MM.1S (cell line): ENCODE measurements around the gene PTGIS.

Experiments used
- CTCF ChIP-seq: fragments of 300-600 bp; sonication (generic); IDR thresholded peaks from 2 replicates; pipeline ENCODE4 v1.5.1; 2016; ENCODE audit warnings: antibody characterized with exemption, low read length, mixed read lengths
- EZH2phosphoT487 ChIP-seq: fragments of 300-600 bp; sonication (generic); IDR thresholded peaks from 2 replicates; pipeline ENCODE4 v1.6.1; 2018; ENCODE audit warnings: antibody characterized with exemption, low read length

- TF ChIP-seq CTCF (no peak), EZH2phosphoT487 (no peak)
Measured at GRCh38 chr20:49580813-49581174, 12.9 kb upstream of the PTGIS start.
